Left lobe of liver (tissue), 2 donors: ENCODE data around the gene HOXD11. TPM values are rescaled to one million over a fixed set of nuclear protein-coding genes. Genes with fewer than 3 reads are reported as not detected.

Experiments used
- ATAC-seq: fragments of 200-7000 bp; cut with Tn5 transposase; one replicate; pipeline ENCODE4 v1.9.1; 2020; ENCODE audit warnings: mild to moderate bottlenecking, moderate library complexity
- DNase-seq: peaks from one replicate; pipeline ENCODE4 v3.0.0-alpha.2; 2020; ENCODE audit warnings: low spot score
- total RNA-seq: library from RNA; stranded (reverse); gene quantifications from one replicate; pipeline ENCODE4 v1.2.1, GENCODE V29; 2021
- donor health status: DM: no; HTN: no; CAD: no; lungs with moderate emphysema.
- donor health status: DM: no; HTN: yes; CAD: no.

HOXD11 gene
- total RNA-seq, 1 donor from 2014 or later = not detected

- ATAC-seq = no peak
Measured at GRCh38 chr2:176081376-176081836, 25.7 kb upstream of the HOXD11 start.

GRCh38 chr2:176081837-176082524, 25.1 kb upstream of the HOXD11 start:
- ATAC-seq = no peak

More at GRCh38 chr2:176081376-176081836, 25.7 kb upstream of the HOXD11 start:
- no peak for DNase-seq

GRCh38 chr2:176082525-176082823, 24.6 kb upstream of the HOXD11 start:
- DNase-seq (no peak), ATAC-seq (no peak)

More at GRCh38 chr2:176081837-176082524, 25.1 kb upstream of the HOXD11 start:
- DNase-seq = no peak

GRCh38 chr2:176082824-176083751, 24.0 kb upstream of the HOXD11 start:
- ATAC-seq = no peak
- DNase-seq = no peak

GRCh38 chr2:176083796-176084261, 23.3 kb upstream of the HOXD11 start, which contains the start of gene EVX2:
Gene EVX2, minus strand, starts transcription at chr2:176083962. Its CDS starts 186 bp downstream, at chr2:176083776.
- no peak for DNase-seq
- ATAC-seq = no peak

- no peak for ATAC-seq
- no peak for DNase-seq
Measured at GRCh38 chr2:176084611-176085119, 22.4 kb upstream of the HOXD11 start.

- ATAC-seq (no peak), DNase-seq (no peak)
Measured at GRCh38 chr2:176085120-176085788, 21.8 kb upstream of the HOXD11 start.

- DNase-seq (no peak), ATAC-seq (peak; percentile 60)
Measured at GRCh38 chr2:176085861-176086771, 21.0 kb upstream of the HOXD11 start.

GRCh38 chr2:176087330-176088047, 19.6 kb upstream of the HOXD11 start:
- no peak for DNase-seq
- ATAC-seq = no peak

- ATAC-seq = peak; percentile 93
- peak; percentile 63 for DNase-seq
Measured at GRCh38 chr2:176088048-176088936, 18.8 kb upstream of the HOXD11 start.

- no peak for DNase-seq
- ATAC-seq = no peak
Measured at GRCh38 chr2:176088937-176089842, 17.9 kb upstream of the HOXD11 start.

- DNase-seq (no peak), ATAC-seq (no peak)
Measured at GRCh38 chr2:176089843-176090395, 17.2 kb upstream of the HOXD11 start.

GRCh38 chr2:176090862-176091261, 16.2 kb upstream of the HOXD11 start:
- DNase-seq = no peak

GRCh38 chr2:176091329-176092258, 15.5 kb upstream of the HOXD11 start:
- ATAC-seq = no peak
- no peak for DNase-seq

More at GRCh38 chr2:176090862-176091261, 16.2 kb upstream of the HOXD11 start:
- ATAC-seq = no peak

GRCh38 chr2:176092270-176093144, 14.6 kb upstream of the HOXD11 start, which contains the start of gene HOXD13:
Gene HOXD13, plus strand, starts transcription at chr2:176092721. Its CDS starts 170 bp downstream, at chr2:176092891.
- no peak for ATAC-seq
- no peak for DNase-seq
